Activated T-cell treated with anti-CD3 and anti-CD28 coated beads, Interleukin-2, amount 50 U/mL, for 1 hour (primary cell): ENCODE results near the gene ATG4B.
A peak's percentile ranks its signal among the peaks of the same experiment; 100 is the strongest.

Source experiments
- DNase-seq: peaks from one replicate; pipeline ENCODE4 v3.0.0-alpha.2; 2020

Gene ATG4B

GRCh38 chr2:241613017-241613780 lies 24.3 kb upstream of the ATG4B start:
- no peak for DNase-seq

DNA sequence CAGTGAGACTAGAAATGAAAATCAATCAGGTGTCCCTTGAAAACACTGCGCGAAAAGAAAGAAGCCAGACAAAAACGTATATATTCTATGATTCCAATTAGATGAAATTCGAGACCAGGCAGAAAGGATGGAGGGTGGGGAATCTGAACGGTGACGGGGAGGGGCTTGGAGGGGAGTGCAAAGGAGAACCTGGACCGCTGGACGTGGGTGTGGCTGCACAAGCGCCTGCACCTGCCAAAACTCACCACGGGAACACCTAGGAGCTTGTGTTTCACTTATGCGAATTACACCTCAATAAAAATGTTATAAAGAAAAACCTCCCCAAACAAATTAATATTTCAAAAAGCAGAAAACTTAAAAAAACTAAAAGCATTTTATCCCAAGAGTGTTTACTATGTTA lies 22.5 kb upstream of the ATG4B start:
- no peak for DNase-seq

DNA sequence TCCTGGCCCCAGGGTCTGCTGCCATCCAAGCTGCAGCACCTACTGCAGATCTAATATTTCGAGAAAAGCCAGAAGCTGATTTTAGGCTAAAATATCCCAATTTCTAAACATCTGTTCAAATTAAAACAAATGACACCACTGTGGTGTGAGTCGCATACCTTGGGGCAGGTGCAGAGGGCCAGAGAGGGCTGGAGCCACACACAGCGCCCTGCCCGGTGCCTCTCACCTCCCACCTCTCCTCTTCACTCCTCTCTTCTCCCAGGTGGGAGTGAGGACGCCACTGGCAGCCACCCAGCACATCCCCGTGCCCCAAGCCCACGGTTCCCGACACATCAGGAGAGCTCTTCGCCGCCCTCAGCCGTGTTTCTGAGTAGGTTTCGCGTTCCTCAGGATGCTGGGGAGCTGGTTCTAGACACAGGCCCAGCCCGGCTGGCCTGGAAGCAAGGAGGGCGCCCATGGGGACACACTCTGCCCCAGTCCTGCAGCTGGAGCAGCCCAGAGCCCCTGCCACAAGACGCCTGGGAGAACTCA lies 21.9 kb upstream of the ATG4B start:
- no peak for DNase-seq

GRCh38 chr2:241616168-241617125 lies 21.0 kb upstream of the ATG4B start:
- no peak for DNase-seq

DNA sequence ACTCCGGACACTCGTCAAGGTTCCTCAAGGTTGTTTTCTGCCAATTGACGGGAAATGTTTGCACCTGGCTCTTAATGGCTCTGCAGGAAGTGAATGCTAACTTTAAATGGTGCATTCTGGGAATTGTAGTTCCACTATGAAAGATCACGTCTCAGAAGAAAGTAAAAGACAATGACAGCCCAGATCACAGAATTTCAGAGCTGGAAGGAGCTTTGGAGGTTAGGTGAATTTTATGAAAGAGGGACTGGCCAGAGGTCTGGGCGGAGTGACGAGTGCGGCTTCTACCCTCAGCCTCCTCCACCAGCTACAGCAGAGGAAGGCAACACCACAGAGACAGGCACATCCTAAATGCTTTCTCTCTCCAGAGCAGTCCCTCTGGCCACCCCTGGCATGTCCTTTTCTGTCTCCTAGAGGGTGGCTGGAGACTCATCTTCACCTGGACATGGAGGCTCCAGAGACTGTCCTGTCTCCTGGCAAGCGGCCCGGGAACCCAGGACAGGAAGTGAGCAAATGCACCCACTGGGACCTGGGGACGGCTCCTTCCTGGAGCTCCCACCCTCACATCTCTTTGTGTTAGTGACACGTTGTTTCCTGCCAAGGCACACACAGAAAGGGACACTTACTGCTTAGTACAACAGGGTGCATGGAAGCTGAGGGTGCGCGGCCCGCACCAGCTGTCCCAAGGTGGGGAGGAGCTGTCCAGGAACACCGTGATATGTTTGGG lies 19.9 kb upstream of the ATG4B start:
- peak; percentile 50 for DNase-seq

DNA sequence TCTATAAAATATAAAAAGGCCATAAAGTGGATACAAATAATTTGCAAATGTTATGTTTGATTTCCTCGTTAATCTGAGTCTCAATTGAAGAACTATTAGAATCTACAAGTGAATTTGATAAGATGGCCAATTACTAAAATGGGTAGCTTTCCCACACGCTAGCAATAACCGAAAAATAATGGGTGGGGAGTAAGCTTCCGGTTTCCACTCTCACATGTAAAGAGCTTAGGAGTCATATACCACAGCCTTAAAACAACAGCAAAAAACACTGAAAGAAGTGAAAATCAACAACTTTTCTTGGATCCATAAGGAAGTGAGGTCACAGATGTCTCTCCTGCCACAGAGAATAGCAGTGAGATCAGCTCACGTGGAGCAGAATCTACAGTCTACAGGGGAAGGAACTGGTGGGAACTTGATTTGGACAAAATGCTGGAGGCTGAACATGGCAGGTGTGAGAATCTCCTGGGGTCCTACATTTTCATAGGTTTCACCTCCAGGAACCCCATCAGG lies 19.1 kb upstream of the ATG4B start:
- no peak for DNase-seq

GRCh38 chr2:241618829-241619228 lies 18.7 kb upstream of the ATG4B start:
- no peak for DNase-seq

GRCh38 chr2:241619597-241620418 lies 17.7 kb upstream of the ATG4B start:
- DNase-seq, result no peak

DNA sequence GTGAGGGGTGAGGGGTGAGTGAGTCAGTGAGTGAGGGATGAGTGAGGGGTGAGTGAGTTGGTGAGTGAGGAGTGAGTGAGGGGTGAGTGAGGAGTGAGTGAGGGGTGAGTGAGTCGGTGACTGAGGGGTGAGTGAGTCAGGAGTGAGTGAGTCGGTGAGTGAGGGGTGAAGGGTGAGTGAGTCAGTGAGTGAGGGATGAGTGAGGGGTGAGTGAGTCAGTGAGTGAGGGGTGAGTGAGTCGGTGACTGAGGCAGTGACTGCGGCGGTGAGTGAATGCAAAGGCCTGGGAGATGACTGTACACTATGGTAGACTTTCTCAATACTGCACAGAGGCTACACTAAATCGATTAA lies 17.1 kb upstream of the ATG4B start:
- DNase-seq, result no peak

DNA sequence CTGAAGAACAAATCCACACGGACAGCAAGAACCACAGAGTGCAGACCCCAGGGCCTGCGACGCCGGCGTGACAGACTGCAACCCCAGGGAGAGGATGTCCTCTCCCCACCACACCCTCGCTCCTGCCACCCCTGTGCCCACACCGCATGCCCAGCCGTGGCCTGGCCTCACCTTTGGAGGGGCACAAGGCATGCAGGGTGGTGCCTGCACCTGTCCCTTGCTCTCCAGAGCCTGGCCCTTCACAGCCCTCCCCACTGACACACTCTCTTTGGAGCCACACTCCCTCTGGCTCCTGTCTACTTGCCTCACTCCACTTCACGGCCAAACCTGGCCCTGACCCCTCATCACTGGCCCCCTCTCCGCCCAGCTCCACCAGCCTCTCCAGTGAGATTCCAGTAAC lies 9.8 kb upstream of the ATG4B start:
- DNase-seq, result no peak

DNA sequence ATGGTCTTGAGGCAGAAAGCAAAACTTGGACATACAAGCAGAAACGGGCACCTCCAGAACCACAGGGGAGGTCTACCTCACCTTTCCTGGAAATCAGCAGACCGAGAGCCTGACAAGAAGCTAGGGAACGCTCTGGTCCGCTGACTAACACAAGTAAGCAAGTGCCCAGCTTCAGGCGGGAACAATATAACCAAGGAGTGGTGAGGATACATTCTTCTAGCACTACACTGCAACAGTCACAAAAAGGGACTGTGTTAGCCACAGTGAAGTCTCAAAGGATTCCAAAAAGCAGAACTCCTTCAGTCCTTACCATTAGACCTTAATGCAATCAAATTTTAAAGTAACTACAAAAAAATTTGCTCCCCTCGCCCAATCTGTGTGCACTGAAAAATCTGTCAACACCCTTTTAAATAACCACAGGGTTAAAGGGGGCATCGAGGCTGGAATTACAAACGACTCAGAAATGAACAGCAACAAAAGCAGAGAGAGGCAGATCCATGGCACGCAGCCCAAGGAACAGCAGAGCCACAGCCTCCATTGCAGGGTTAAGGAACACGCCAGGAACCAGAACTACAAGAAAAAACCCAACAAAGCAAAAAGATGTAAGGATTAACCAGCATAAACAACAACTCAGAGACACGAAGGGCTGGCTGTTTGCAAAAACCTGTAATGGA lies 7.6 kb upstream of the ATG4B start:
- DNase-seq, result no peak

- no peak for DNase-seq
Measured at GRCh38 chr2:241632478-241633325, 4.8 kb upstream of the ATG4B start.

- no peak for DNase-seq
Measured at GRCh38 chr2:241633561-241633960, 3.9 kb upstream of the ATG4B start.

GRCh38 chr2:241635756-241636155 lies 1.7 kb upstream of the ATG4B start:
- DNase-seq, result no peak

DNA sequence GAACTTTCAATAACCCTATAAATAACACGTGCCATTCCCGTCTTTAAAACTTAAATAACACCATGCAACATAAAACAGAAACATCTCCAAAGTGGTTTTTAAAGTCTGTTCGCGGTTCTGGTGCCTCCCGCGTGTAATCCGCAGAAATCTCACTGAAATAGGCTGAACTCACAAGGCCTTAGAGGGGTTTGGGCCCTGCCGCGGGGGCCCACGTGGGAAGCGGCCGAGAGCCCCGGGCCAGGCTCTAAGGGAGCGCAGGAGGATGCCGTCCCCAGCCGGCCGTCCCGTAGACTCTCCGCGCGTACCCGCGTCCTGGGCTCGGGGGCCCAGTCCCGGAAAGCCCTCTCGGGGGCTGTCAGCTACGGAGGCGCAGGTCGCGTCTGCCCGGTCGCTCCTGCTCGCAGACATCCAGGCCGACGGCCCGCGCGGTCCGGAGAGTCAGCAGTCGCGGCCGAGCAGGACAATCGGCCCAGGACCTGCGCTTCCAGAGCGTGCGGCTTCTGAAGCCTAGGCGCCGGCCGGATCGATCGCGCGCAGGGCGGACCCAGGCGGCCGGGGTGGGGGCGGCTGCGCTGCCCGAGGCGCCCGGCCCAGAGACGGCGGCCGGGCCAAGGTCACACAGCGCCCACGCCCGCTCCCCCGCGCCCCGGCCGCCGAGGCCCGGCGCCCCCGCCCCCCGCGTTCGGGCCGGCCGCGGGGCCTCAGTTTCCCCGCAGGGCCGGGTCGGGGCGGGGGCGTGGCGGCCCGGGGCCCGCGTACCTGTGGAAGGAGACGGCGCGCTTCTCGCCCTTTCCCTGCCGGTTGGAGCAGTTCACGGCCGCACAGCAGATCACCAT lies 1.1 kb upstream of the ATG4B start:
- peak; percentile 52 for DNase-seq

DNA sequence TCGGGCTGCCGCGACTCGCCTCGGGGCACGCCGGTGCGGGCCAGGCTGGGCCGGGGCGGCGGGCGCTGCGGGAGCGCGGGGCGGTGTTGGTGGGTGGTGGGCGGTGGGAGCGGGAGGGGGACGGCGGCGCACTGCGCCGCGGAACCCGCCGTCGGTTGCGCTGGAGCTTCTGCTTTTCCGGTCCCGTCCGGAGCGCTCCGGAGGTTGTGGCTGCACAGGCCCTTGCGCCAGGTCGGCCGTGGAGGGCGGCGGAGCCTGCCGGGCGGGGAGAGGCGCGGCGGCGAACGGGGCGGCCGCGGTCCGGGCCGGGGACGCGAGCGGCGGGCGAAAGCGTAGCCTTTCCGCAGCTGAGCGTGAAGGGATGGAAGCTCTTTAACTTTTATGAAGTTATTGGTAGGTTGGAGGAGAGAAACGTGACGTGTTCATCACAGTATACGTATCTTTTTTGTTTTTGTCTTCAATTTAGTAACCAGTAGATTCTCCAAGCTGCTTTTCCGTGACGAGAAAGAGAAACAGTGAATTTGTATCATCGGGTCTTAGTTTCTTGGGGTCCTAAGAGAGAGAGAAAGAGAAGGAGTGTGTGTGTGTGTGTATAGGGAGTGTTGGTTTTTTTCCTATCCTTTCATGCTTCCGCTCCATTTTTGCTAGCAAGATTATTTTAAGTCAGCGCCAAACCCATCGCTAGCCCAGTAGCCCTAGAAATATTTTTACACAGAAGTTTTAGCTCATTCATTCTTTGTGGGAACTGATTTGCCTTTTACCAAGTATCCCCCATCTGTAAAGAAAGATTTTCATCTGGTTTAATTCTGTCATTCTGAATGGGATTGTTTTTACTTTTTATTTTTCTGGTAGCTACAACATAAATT lies 535 bp downstream of the ATG4B start:
- DNase-seq, result no peak

DNA sequence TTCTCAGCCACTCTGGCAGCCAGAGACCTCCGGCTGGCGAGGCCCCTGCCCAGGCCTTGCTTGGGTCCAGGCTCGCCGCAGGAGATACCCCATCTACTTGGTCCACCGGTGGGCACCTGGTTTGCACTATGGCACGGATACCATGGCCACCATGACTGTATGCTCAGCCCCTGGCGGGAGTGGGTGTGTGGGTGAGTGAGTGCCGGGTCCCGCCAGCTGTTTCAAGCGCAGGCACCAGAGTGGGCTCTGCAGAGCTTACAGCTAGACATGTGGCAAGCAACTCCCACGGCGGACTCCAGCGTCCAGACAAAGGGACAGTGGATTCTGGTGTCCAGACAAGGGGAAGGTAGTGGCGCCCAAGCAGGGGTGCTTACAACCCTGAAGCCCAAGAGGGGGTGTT lies 1.4 kb downstream of the ATG4B start:
- DNase-seq, result no peak

GRCh38 chr2:241639385-241639784 lies 1.9 kb downstream of the ATG4B start:
- DNase-seq, result no peak
